GM10847 (cell line): ENCODE results near the gene CCL8.

Experiments used
- POLR2A ChIP-seq: IDR thresholded peaks from 2 replicates; pipeline ENCODE4 v1.6.1; 2011; ENCODE audit not compliant: insufficient read length; ENCODE audit errors: extremely low read depth

CCL8 gene

DNA sequence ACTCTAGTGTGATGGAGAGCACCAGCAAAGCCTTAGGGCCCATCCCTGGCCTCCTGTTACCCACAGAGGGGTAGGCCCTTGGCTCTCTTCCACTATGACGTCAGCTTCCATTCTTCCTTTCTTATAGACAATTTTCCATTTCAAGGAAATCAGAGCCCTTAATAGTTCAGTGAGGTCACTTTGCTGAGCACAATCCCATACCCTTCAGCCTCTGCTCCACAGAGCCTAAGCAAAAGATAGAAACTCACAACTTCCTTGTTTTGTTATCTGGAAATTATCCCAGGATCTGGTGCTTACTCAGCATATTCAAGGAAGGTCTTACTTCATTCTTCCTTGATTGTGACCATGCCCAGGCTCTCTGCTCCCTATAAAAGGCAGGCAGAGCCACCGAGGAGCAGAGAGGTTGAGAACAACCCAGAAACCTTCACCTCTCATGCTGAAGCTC, at the start of gene CCL8:
CCL8 (plus strand) TSS at position 397 of the 445 bp plus-strand sequence. CDS start 67 bp downstream, outside the sequence.
- TF ChIP-seq POLR2A = no peak

DNA sequence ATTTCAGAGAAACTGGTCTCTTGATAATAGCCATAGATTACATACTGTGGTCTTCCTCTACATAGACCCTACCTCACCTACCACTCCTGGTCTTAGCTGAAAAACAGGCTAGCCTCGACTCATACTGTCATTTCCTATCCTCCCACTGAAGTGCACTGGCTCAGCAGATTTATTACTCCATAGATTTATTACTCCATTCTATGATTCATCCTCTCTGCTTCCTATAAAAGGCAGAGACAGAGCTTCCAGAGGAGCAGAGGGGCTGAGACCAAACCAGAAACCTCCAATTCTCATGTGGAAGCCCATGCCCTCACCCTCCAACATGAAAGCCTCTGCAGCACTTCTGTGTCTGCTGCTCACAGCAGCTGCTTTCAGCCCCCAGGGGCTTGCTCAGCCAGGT, 49.3 kb upstream of the CCL8 start, which contains the start of gene CCL7:
CCL7 (plus strand) TSS at position 253 of the 400 bp plus-strand sequence; CDS start at position 323, 70 bp downstream.
- TF ChIP-seq POLR2A = no peak

DNA sequence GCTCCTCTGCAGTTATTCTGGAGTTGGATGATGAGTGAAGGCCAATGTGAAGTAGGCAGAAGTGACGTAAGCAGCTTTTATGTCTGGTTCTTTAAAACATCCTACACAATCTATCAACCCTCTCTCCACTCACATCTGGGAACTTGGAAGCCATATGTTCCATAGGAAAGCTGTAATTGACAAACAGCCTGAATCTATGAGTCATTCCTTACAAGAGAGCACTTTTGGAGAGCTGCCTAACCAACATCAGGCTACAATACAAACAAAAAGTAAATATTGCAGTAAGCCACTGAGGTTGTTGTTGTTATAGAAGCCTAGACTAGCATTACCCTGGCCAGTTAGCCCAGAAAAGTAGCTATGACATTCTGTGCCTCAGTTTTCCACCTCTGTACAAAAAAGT, 43.4 kb upstream of the CCL8 start:
- TF ChIP-seq POLR2A = no peak

DNA sequence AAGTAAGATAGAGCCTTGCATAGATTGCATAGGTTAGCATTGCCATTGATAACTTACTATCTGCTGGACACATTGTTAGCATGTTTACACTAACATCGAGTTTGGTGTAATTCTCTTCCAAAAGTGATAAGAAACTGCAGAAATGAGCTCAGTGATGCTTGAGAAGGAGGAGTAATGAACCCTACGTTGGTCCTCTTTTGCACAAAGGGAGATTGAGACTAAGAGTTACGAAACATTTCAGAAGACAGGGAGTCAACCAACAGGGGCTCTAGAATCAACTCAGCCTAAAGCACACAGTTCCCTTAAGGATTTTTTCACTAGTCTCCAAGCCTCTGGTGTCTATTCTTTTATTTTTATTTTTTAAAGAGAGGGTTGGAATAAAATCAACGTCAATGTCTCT, 42.4 kb upstream of the CCL8 start:
- no peak for TF ChIP-seq POLR2A

DNA sequence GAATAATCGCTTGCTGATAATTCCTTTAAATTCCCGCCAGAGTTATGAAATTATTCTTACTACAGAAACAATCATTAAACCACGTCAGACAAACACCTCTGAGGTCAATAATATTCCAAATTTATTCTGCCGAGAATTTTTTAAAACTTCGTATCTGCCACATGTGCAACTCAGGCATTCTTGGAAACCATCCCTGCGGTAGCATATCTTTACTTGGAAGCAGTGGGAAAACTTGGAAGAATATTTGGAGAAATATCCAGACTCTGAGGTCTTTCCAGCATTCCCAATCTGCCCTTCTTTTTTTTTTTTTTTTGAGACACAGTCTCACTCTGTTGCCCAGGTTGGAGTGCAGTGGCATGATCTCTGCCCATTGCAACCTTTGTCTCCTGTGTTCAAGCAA, 35.7 kb upstream of the CCL8 start:
- no peak for TF ChIP-seq POLR2A

DNA sequence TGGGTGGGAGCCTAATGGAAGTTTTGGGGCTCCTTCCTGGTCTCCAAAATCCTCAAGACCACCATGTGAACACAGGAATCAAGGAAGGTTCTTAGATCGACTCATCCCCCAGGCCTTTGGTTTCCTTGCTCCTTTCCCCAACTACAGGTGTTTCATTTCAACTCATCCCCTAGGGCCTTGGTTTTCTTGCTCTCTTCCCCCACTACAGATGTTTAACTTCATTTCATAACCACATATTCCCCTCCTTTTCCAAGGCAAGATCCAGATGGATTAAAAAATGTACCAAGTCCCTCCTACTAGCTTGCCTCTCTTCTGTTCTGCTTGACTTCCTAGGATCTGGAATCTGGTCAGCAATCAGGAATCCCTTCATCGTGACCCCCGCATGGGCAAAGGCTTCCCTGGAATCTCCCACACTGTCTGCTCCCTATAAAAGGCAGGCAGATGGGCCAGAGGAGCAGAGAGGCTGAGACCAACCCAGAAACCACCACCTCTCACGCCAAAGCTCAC, 33.9 kb upstream of the CCL8 start, which contains the start of gene CCL11:
CCL11 (plus strand) TSS at position 457 of the 507 bp plus-strand sequence. CDS start 67 bp downstream, outside the sequence.
- no peak for TF ChIP-seq POLR2A

GRCh38 chr17:34287875-34288274, 31.4 kb upstream of the CCL8 start:
- no peak for TF ChIP-seq POLR2A

DNA sequence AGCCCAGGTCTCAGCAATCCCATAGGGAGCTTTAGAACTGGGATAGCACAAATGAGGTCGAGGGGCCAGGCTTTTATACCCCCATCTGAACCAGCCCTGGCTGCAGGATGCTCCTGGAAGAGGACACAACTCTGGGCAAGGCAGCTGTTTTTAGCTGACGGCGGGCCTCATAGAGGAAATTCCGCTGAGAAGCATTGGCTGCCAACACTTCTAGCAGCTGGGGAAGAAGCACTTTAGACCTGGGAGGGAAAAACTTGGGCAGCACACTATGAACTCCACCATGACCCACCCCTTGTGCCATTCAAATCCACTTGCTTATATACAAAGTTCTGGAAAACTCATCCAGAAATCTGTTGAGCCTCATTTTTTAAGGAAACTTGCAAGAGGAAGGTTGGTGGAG, 28.6 kb upstream of the CCL8 start:
- TF ChIP-seq POLR2A = no peak

GRCh38 chr17:34291721-34292348, 27.4 kb upstream of the CCL8 start:
- TF ChIP-seq POLR2A = no peak

DNA sequence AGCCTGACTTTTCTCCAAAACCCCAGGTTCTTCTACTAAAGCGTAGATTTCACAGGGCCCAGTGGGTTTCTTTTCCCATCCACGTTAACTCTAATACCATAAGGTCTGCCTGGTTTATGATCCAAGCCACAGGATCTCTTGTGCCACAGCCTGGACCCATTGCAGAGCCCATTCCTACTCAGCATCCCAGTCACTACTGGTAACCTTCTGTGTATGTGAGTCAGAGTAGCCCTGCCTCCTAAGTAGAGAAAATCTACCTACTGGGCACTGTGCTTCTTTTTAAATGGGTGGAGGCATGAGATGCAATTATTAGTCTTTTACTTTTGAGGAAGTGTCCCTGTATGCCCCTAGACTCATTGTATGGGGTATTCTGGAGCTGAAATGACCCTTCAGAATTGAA, 20.2 kb upstream of the CCL8 start:
- TF ChIP-seq POLR2A = no peak

GRCh38 chr17:34299956-34300577, 19.2 kb upstream of the CCL8 start:
- TF ChIP-seq POLR2A = no peak

DNA sequence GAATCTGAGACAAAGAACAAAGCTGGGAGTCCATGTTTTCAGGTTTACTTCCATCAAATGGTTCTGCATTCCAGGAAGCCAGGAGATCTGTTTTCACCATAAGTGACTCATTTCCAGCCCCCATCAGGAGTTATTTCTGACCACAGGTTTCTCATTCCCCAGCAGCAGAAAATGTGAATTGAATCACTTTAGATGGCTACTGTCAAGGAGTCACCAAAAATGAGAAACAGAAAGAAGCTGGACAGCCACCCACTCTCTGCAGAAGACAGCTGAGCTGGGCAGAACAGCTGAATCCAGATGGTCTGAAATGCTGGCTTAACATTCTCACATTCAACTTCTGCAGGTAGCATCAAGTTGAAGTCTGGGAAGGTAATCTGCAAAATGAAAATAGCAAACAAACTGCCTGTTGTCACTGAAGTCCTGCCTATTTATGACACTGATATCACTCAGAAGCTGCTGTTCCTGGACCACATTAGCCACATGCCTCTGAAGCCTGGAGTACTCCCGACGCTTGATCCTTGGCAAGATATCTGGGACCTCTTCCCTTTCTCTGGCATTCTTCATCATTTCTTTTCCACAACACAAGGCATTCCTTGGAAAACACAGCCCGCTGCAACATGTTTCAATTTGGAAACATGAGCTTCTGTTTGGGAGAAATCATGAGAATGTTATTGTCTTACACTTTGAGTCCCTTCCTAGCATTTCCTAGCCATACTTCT, 18.4 kb upstream of the CCL8 start:
- no peak for TF ChIP-seq POLR2A

DNA sequence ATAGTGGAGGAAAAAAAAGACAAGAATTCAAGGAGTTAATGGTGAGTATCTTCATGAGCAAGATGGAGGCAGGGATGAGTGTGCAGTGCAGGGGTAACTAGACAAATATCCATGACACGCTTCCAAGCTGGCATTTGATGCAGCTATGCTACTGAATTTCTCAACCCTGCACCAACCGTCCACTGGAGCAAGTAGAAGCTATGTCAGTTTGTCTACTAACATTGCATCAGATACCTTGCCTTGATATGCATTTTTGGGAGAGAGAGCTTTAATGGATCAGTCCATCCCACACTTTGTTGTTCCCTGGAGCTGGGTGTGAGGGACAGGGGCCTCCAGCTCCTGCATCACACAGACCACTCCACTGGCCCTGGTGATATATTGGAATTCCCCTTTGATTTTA, 17.2 kb upstream of the CCL8 start:
- TF ChIP-seq POLR2A = no peak

DNA sequence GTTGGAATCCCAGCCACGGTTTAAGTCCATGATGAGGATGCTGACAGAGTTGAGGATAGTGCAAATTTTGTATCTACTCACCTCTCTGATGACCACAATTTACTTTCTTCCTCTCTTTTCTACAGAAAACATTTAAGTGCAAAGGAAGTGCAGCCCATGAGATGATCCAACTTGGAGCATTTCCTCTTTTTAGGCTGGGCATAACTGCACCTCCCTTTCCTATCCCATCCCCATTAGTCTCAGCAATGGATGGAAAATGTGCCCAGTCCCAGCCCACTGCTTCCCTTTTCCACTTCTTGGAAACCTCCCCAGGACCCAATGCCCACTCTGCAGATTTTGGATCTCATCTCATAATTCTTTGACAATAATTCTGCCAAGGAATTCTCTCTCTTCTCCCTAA, 16.6 kb upstream of the CCL8 start:
- no peak for TF ChIP-seq POLR2A

DNA sequence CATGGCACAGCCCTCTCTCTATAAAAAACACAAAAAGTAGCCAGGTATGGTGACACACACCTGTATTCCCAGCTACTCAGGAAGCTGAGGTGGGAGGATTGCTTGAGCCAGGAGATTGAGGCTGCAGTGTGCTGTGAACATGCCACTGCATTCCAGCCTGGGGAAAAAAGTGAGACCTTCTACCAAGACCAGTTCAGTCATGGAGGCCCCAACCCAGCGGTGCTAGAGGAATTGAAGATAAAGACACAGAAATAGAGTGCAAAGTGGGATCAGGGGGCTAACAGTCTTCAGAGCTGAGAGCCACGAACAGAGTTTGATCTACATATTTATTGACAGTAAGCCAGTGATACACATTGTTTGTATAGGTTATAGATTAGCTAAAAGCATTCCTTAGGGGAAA, 15.6 kb upstream of the CCL8 start:
- TF ChIP-seq POLR2A = no peak

DNA sequence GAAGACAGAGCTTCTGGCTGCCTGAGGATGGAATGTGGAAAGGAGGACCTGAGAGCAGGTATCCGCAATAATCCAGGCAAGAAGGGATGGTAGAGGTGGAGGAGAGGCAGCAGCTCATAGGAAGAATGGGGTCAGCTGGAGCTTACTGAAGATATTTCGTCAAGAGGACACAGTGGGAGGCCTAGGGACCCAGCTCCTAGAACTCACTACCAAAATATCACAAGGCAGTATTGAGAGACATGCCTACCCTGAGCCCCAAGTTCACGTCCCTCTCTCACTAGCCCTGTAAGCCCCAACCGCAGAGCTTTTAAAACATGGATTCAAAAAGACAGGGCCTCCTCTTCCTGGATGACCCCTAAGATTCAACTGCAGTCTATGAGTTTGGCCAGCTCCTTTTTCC, 14.2 kb upstream of the CCL8 start:
- no peak for TF ChIP-seq POLR2A
